IPS-18a (cell line): ENCODE results near the gene HNF1B.

Experiments used
- H3K27ac ChIP-seq: one replicate; pipeline ENCODE4 v1.5.1; 2013; ENCODE audit warnings: low read length
- H3K27me3 ChIP-seq: one replicate; pipeline ENCODE4 v1.6.1; 2013; ENCODE audit warnings: mild to moderate bottlenecking, low read length; ENCODE audit not compliant: control insufficient read depth, insufficient read depth
- H3K36me3 ChIP-seq: one replicate; pipeline ENCODE4 v1.6.1; 2013; ENCODE audit warnings: low read depth, low read length; ENCODE audit not compliant: control insufficient read depth
- H3K4me1 ChIP-seq: one replicate; pipeline ENCODE4 v1.6.1; 2013; ENCODE audit warnings: low read depth, low read length; ENCODE audit not compliant: control insufficient read depth
- H3K4me3 ChIP-seq: one replicate; pipeline ENCODE4 v1.5.1; 2013; ENCODE audit warnings: low read length
- H3K9ac ChIP-seq: one replicate; pipeline ENCODE4 v1.6.1; 2013; ENCODE audit warnings: mild to moderate bottlenecking, low read length, moderate library complexity
- H3K9me3 ChIP-seq: one replicate; pipeline ENCODE4 v1.6.1; 2013; ENCODE audit warnings: low read depth, low read length; ENCODE audit not compliant: control insufficient read depth

The HNF1B gene

GRCh38 chr17:37756051-37756450, 11.2 kb upstream of the HNF1B start:
- Histone ChIP-seq H3K27ac (no peak overlapping the region), H3K9ac (no peak overlapping the region), H3K4me1 (no peaks in the 10 kb centered on the region), H3K4me3 (no peak overlapping the region), H3K9me3 (no peaks in the 10 kb centered on the region), H3K36me3 (no peaks in the 10 kb centered on the region), H3K27me3 (no peaks in the 10 kb centered on the region)

DNA sequence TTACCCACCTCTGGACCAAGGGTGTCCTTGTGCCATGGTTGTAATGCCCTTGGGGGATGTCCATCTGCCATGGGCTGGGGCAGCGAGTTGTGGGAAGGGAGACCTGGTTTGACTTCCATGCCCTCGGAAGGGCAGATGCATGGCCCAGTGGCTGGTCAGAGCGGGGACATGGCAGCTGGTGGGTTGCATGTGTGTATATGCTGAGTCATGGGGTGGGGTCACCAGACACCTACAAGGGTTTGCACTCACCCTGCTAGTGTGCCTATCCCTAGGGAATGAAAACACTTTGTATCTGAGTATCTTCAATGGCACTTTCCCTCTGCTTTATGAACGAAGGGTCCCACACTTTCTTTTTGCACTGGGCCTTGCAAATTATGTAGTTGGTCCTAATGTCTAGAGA, 10.6 kb upstream of the HNF1B start:
- H3K27me3 ChIP-seq = no peaks in the 10 kb centered on the region
- H3K27ac ChIP-seq = no peak overlapping the region
- no peaks in the 10 kb centered on the region for H3K4me1 ChIP-seq
- H3K36me3 ChIP-seq = no peaks in the 10 kb centered on the region
- H3K9ac ChIP-seq = no peak overlapping the region
- H3K9me3 ChIP-seq = no peaks in the 10 kb centered on the region
- H3K4me3 ChIP-seq = no peak overlapping the region

- H3K36me3 ChIP-seq = no peaks in the 10 kb centered on the region
- H3K4me3 ChIP-seq = no peak overlapping the region
- no peaks in the 10 kb centered on the region for H3K9me3 ChIP-seq
- H3K27ac ChIP-seq = no peak overlapping the region
- no peaks in the 10 kb centered on the region for H3K27me3 ChIP-seq
- no peaks in the 10 kb centered on the region for H3K4me1 ChIP-seq
- no peak overlapping the region for H3K9ac ChIP-seq
Measured at GRCh38 chr17:37754363-37754762, 9.5 kb upstream of the HNF1B start.

GRCh38 chr17:37752482-37752881, 7.6 kb upstream of the HNF1B start:
- H3K4me1 ChIP-seq = no peaks in the 10 kb centered on the region
- H3K27ac ChIP-seq = no peak overlapping the region
- H3K27me3 ChIP-seq = peaks cover 17% of the 10 kb centered on the region

DNA sequence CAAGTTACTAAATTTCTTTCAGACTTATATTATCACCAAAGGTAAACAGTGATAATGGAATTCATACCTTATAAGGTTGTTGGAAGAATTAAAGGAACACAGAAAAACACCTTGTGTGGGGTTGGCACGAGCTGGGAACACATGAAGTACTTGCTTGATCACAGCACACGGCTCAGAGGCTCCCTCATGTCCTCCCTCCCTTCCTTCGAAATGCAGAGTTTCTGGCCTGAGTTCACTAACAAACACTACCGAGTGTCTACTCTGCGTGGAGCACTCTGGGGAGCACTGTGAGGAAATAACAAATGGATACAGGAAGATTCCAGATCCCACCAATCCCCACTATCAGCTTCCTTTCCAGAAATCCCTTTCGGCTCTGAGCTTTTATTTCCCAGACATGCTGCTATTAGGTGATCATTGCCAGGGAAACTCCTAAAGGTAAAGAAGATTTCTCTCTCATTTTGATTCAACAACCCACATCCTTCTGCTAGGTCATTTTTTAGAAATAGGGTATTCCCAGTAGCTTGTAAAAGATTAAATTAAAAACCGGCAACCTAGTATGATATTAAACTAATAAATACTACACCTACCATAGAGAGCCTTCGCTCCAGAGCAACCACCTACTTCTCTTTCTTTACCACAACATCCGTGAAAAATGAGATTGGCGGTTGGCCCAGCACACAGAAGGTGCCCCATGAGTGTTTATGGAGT, 6.1 kb upstream of the HNF1B start:
- H3K4me3 ChIP-seq = no peak overlapping the region
- no peaks in the 10 kb centered on the region for H3K9me3 ChIP-seq
- no peaks in the 10 kb centered on the region for H3K36me3 ChIP-seq
- no peaks in the 10 kb centered on the region for H3K4me1 ChIP-seq
- H3K27me3 ChIP-seq = peaks cover 33% of the 10 kb centered on the region
- no peak overlapping the region for H3K27ac ChIP-seq
- no peak overlapping the region for H3K9ac ChIP-seq

More at GRCh38 chr17:37752482-37752881, 7.6 kb upstream of the HNF1B start:
- no peak overlapping the region for H3K9ac ChIP-seq
- no peaks in the 10 kb centered on the region for H3K36me3 ChIP-seq
- no peak overlapping the region for H3K4me3 ChIP-seq
- H3K9me3 ChIP-seq = no peaks in the 10 kb centered on the region

- Histone ChIP-seq H3K36me3 (no peaks in the 10 kb centered on the region), H3K9ac (no peak overlapping the region), H3K4me1 (peaks cover 5% of the 10 kb centered on the region), H3K27ac (no peak overlapping the region), H3K4me3 (no peak overlapping the region), H3K9me3 (no peaks in the 10 kb centered on the region), H3K27me3 (peaks cover 39% of the 10 kb centered on the region)
Measured at GRCh38 chr17:37750292-37750691, 5.4 kb upstream of the HNF1B start.

- Histone ChIP-seq H3K27ac (no peak overlapping the region), H3K4me3 (no peak overlapping the region), H3K9ac (no peak overlapping the region), H3K4me1 (peaks cover 9% of the 10 kb centered on the region), H3K9me3 (no peaks in the 10 kb centered on the region), H3K36me3 (no peaks in the 10 kb centered on the region), H3K27me3 (peaks cover 70% of the 10 kb centered on the region)
Measured at GRCh38 chr17:37747222-37747621, 2.4 kb upstream of the HNF1B start.

- no peaks in the 10 kb centered on the region for H3K9me3 ChIP-seq
- peaks cover 76% of the 10 kb centered on the region for H3K27me3 ChIP-seq
- H3K36me3 ChIP-seq = no peaks in the 10 kb centered on the region
- no peak overlapping the region for H3K27ac ChIP-seq
- H3K9ac ChIP-seq = no peak overlapping the region
- H3K4me1 ChIP-seq = peaks cover 10% of the 10 kb centered on the region
- H3K4me3 ChIP-seq = no peak overlapping the region
Measured at GRCh38 chr17:37746617-37747016, 1.8 kb upstream of the HNF1B start.

DNA sequence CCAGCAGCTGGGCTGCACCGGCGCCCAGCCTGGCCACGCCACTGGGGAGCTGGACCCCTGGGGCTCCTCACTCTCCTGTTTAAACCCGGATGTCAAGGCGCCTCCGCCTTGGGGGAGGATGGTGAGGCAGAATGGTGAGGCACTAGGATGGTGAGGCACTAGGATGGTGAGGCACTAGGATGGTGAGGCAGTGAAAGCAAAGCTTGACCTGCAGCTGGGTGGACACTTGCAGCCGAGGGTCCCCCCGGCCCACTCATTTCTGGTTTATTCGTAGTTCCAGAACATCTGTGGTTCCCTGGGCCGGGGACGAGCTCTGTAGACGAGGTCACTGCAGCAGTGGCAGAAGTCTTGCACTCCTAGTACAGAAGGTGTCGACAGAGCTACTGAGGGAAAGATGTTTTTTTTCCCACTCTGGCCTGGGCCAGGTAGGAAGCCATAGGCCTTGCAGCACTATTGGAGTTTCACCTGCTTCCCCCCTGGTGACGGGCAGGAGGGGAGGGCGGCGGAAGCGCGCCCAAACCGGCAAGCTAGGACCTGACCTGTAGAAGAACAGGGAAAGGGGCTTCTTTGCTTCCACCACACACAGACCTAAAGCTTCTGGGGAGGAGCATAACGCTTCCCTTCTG, 1.1 kb upstream of the HNF1B start:
- peak overlapping the region; percentile 58 for H3K4me3 ChIP-seq
- H3K9ac ChIP-seq = no peak overlapping the region
- no peaks in the 10 kb centered on the region for H3K36me3 ChIP-seq
- no peak overlapping the region for H3K27ac ChIP-seq
- H3K4me1 ChIP-seq = peaks cover 14% of the 10 kb centered on the region
- peaks cover 83% of the 10 kb centered on the region for H3K27me3 ChIP-seq
- H3K9me3 ChIP-seq = no peaks in the 10 kb centered on the region

DNA sequence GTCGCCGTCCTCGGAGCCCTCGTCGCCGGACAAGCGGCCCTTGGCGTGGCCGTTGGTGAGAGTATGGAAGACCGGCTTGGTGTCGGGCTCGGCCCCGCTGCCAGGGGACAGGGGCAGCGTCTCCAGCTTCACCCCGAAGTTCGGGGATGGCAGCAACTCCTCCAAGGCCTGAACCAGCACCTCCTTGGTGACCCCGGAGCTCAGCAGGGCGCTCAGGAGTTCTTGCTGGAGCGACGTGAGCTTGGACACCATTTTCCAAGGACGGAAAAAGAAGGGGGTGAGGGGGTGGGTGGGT, 279 bp downstream of the HNF1B start:
- Histone ChIP-seq H3K9ac (no peak overlapping the region), H3K4me3 (peak overlapping the region; percentile 58), H3K4me1 (peaks cover 14% of the 10 kb centered on the region), H3K27ac (no peak overlapping the region), H3K36me3 (no peaks in the 10 kb centered on the region), H3K9me3 (no peaks in the 10 kb centered on the region), H3K27me3 (peaks cover 96% of the 10 kb centered on the region)

- Histone ChIP-seq H3K9ac (no peak overlapping the region), H3K27ac (no peak overlapping the region), H3K4me1 (peaks cover 14% of the 10 kb centered on the region), H3K4me3 (peak overlapping the region; percentile 58), H3K36me3 (no peaks in the 10 kb centered on the region), H3K27me3 (peaks cover 100% of the 10 kb centered on the region), H3K9me3 (no peaks in the 10 kb centered on the region)
Measured at GRCh38 chr17:37743875-37744632, 805 bp downstream of the HNF1B start.

- Histone ChIP-seq H3K27ac (no peak overlapping the region), H3K4me3 (peak overlapping the region; percentile 58), H3K4me1 (peaks cover 14% of the 10 kb centered on the region), H3K9ac (no peak overlapping the region), H3K9me3 (no peaks in the 10 kb centered on the region), H3K36me3 (no peaks in the 10 kb centered on the region), H3K27me3 (peaks cover 100% of the 10 kb centered on the region)
Measured at GRCh38 chr17:37743612-37743874, 1.3 kb downstream of the HNF1B start.
